Upper lobe of left lung (tissue), 6 donors: ENCODE data around the gene IFNL3. TPM values are rescaled to one million over a fixed set of nuclear protein-coding genes. Genes with fewer than 3 reads are reported as not detected.

Source experiments
- ATAC-seq, 2 donors: fragments of 200-7000 bp; cut with Tn5 transposase; one replicate each; pipeline ENCODE4 v1.9.1; 2022; ENCODE audit warnings: mild to moderate bottlenecking in 2 of 2, moderate library complexity in 2 of 2; ENCODE audit not compliant: low FRiP score in 2 of 2
- DNase-seq, 2 donors: peaks; one replicate each; pipeline ENCODE4 v3.0.0-alpha.2; 2019 to 2020
- H3K27ac ChIP-seq, 4 donors: fragments of 200-600 bp; sonication (generic); one replicate each; pipeline ENCODE4 v1.5.1; 2016 to 2019
- H3K27me3 ChIP-seq, 4 donors: fragments of 200-600 bp; sonication (generic); one replicate each; pipeline ENCODE4 v1.5.1; 2017 to 2019
- H3K36me3 ChIP-seq, 4 donors: fragments of 200-600 bp; sonication (generic); one replicate each; pipeline ENCODE4 v1.5.1; 2016 to 2019
- H3K4me1 ChIP-seq, 4 donors: fragments of 200-600 bp; sonication (generic); one replicate each; pipeline ENCODE4 v1.5.1; 2018 to 2019
- H3K4me3 ChIP-seq, 4 donors: fragments of 200-600 bp; sonication (generic); one replicate each; pipeline ENCODE4 v1.5.1; 2017 to 2019; ENCODE audit warnings: mild to moderate bottlenecking in 2 of 4, moderate library complexity in 1 of 4
- H3K9me3 ChIP-seq, 4 donors: fragments of 200-600 bp; sonication (generic); one replicate each; pipeline ENCODE4 v1.5.1; 2018 to 2019
- CTCF ChIP-seq, 6 experiments: fragments of 450-650 bp in 4 of 6; fragments of 200-600 bp in 2 of 6; sonication (generic) in 2 of 6; IDR thresholded peaks; one replicate each; pipeline ENCODE4 v1.5.1; 2016 to 2019; ENCODE audit warnings: antibody characterized with exemption in 6 of 6
- EP300 ChIP-seq, 4 donors: sonication (generic); formaldehyde crosslinking; IDR thresholded peaks; one replicate each; pipeline ENCODE4 v1.5.1; 2017; ENCODE audit warnings: antibody characterized with exemption in 4 of 4, control low read depth in 2 of 4
- POLR2A ChIP-seq, 4 donors: fragments of 450-650 bp; IDR thresholded peaks; one replicate each; pipeline ENCODE4 v1.5.1; 2016 to 2017; ENCODE audit warnings: antibody characterized with exemption in 4 of 4, mild to moderate bottlenecking in 2 of 4
- POLR2AphosphoS5 ChIP-seq, 2 donors: sonication (generic); formaldehyde crosslinking; IDR thresholded peaks; one replicate each; pipeline ENCODE4 v1.5.1; 2017; ENCODE audit warnings: antibody characterized with exemption in 2 of 2
- WGBS, 2 donors: methylation state at CpG; one replicate each; pipeline ENCODE4 v1.1.5; 2017 to 2018; 5-methylcytosine and 5-hydroxymethylcytosine counted together
- total RNA-seq, 6 donors: library from RNA; depleted of rRNA in 4 of 6; stranded (reverse); fragments of >200 nt in 4 of 6; gene quantifications; one replicate each; pipeline versions ENCODE4 v1.1.0 to v1.2.1, GENCODE V29; 2016 to 2021
- donor health status: DM: no; HTN: no; CAD: no; lungs with moderate emphysema.
- donor health status: DM: no; HTN: yes; CAD: no; lungs with severe emphysema.

IFNL3 gene
- total RNA-seq, 6 donors from 2014 or later: not detected

GRCh38 chr19:39252458-39252857 lies 7.7 kb upstream of the IFNL3 start:
- 56 to 61% methylated on average over 3 of the region's 3 CpGs for WGBS, 2 donors
- TF ChIP-seq EP300 (IDR thresholded peaks at IDR 0.05) (no peak), POLR2A (IDR thresholded peaks at IDR 0.05) (no peak), CTCF (IDR thresholded peaks at IDR 0.05) (no peak), POLR2AphosphoS5 (IDR thresholded peaks at IDR 0.05) (no peak)
- H3K27ac ChIP-seq: no peak overlapping the region
- ATAC-seq: no peak
- H3K9me3 ChIP-seq: no peaks in the 10 kb centered on the region
- H3K4me3 ChIP-seq: no peak overlapping the region
- no peaks in the 10 kb centered on the region for H3K36me3 ChIP-seq
- DNase-seq: no peak
- H3K27me3 ChIP-seq: peaks cover 0 to 14% (median 6%) of the 10 kb centered on the region in 4 donors
- H3K4me1 ChIP-seq: peaks cover 4 to 9% (median 5%) of the 10 kb centered on the region in 4 donors

- TF ChIP-seq EP300 (IDR thresholded peaks at IDR 0.05) (no peak), POLR2AphosphoS5 (IDR thresholded peaks at IDR 0.05) (no peak), CTCF (IDR thresholded peaks at IDR 0.05) (no peak), POLR2A (IDR thresholded peaks at IDR 0.05) (no peak)
- H3K4me1 ChIP-seq: peaks cover 6 to 16% (median 10%) of the 10 kb centered on the region in 4 donors
- H3K27ac ChIP-seq: no peak overlapping the region
- ATAC-seq: no peak
- no peak overlapping the region for H3K4me3 ChIP-seq
- H3K36me3 ChIP-seq: no peaks in the 10 kb centered on the region
- DNase-seq: no peak
- H3K9me3 ChIP-seq: no peaks in the 10 kb centered on the region
- 52 to 61% methylated on average over 3 of the region's 3 CpGs for WGBS, 2 donors
- peaks cover 0 to 20% (median 10%) of the 10 kb centered on the region in 4 donors for H3K27me3 ChIP-seq
These were observed 7.0 kb upstream of the IFNL3 start for GRCh38 chr19:39251846-39252245.

GRCh38 chr19:39251081-39251480 lies 6.3 kb upstream of the IFNL3 start:
- ATAC-seq (no peak), DNase-seq (no peak)
- H3K4me1 ChIP-seq: peaks cover 6 to 16% (median 10%) of the 10 kb centered on the region in 4 donors
- no peaks in the 10 kb centered on the region for H3K36me3 ChIP-seq
- no peak overlapping the region for H3K4me3 ChIP-seq
- H3K27me3 ChIP-seq: peaks cover 0 to 20% (median 11%) of the 10 kb centered on the region in 4 donors
- no peak overlapping the region for H3K27ac ChIP-seq
- H3K9me3 ChIP-seq: no peaks in the 10 kb centered on the region
- 76 to 80% methylated on average over 5 of the region's 5 CpGs for WGBS, 2 donors
- no peak for TF ChIP-seq POLR2A (IDR thresholded peaks at IDR 0.05)

GRCh38 chr19:39248806-39249205 lies 4.0 kb upstream of the IFNL3 start, which contains the start of gene IFNL4:
TSS of gene IFNL4 (minus strand) at chr19:39248856.
- Histone ChIP-seq H3K27me3 (peaks cover 0 to 20% (median 11%) of the 10 kb centered on the region in 4 donors), H3K4me1 (peaks cover 6 to 16% (median 10%) of the 10 kb centered on the region in 4 donors), H3K27ac (no peak within 1 kb of the TSS), H3K9me3 (no peaks in the 10 kb centered on the region), H3K4me3 (peak within 1 kb of the TSS in 3 of 4 donors; percentile 2 to 10 (median 5)), H3K36me3 (no peaks in the 10 kb centered on the region)
- ATAC-seq (no peak), DNase-seq (no peak)
- TF ChIP-seq CTCF (IDR thresholded peaks at IDR 0.05): no peak
- no peak for TF ChIP-seq POLR2AphosphoS5 (IDR thresholded peaks at IDR 0.05)
- TF ChIP-seq EP300 (IDR thresholded peaks at IDR 0.05): no peak
- TF ChIP-seq POLR2A (IDR thresholded peaks at IDR 0.05): no peak
- WGBS, 2 donors: 65% methylated on average over 13 of the region's 13 CpGs

GRCh38 chr19:39247701-39248664 lies 3.2 kb upstream of the IFNL3 start:
- ATAC-seq: peak in 1 of 2 donors; percentile 66
- 6 to 31% methylated on average over 25 to 64 of the region's 92 CpGs for WGBS, 2 donors
- Histone ChIP-seq H3K4me3 (peak overlapping the region in 3 of 4 donors; percentile 2 to 10 (median 5)), H3K4me1 (peaks cover 6 to 16% (median 10%) of the 10 kb centered on the region in 4 donors), H3K27ac (no peak overlapping the region), H3K9me3 (no peaks in the 10 kb centered on the region), H3K27me3 (peaks cover 0 to 20% (median 11%) of the 10 kb centered on the region in 4 donors), H3K36me3 (no peaks in the 10 kb centered on the region)
- peak in 1 of 2 donors; percentile 87 for DNase-seq
- TF ChIP-seq POLR2AphosphoS5 (IDR thresholded peaks at IDR 0.05) (no peak), CTCF (IDR thresholded peaks at IDR 0.05) (no peak), POLR2A (IDR thresholded peaks at IDR 0.05) (no peak), EP300 (IDR thresholded peaks at IDR 0.05) (no peak)
